WTC11 (cell line): ENCODE data around the gene CACNG4. TPM values are rescaled to one million over a fixed set of nuclear protein-coding genes. Genes with fewer than 3 reads are reported as not detected.

Experiments used
- ATAC-seq: fragments of 200-7000 bp; cut with Tn5 transposase; 2 replicates; pipeline ENCODE4 v1.10.0; 2021; ENCODE audit warnings: mild to moderate bottlenecking, moderate library complexity
- CTCF ChIA-PET: fragments of 300-600 bp; sonication (Branson Sonifier 250); formaldehyde crosslinking; loops from one replicate; lab custom pipeline; 2021; ENCODE audit warnings: antibody characterized with exemption; lab: Charles Lee
- POLR2A ChIA-PET: fragments of 350-600 bp; sonication (Branson Sonifier 250); formaldehyde crosslinking; loops from one replicate; lab custom pipeline; 2021; ENCODE audit warnings: antibody characterized with exemption; lab: Charles Lee
- DNase-seq: peaks from one replicate; pipeline ENCODE4 v3.0.0; 2021; ENCODE audit warnings: low spot score
- H3K27ac Mint-ChIP-seq: 2 replicates; pipeline ENCODE4 v1.8.0; 2021; ENCODE audit warnings: mixed read lengths
- H3K27me3 Mint-ChIP-seq: 2 replicates; pipeline ENCODE4 v1.8.0; 2021; ENCODE audit warnings: low read depth, mild to moderate bottlenecking, moderate library complexity, mixed read lengths
- H3K36me3 Mint-ChIP-seq: 2 replicates; pipeline ENCODE4 v1.8.0; 2021; ENCODE audit warnings: mixed read lengths
- H3K4me1 Mint-ChIP-seq: 2 replicates; pipeline ENCODE4 v1.8.0; 2022; ENCODE audit warnings: mixed read lengths
- H3K4me3 Mint-ChIP-seq: 2 replicates; pipeline ENCODE4 v1.8.0; 2021; ENCODE audit warnings: mild to moderate bottlenecking, moderate library complexity, mixed read lengths
- H3K9me3 Mint-ChIP-seq: 2 replicates; pipeline ENCODE4 v1.8.0; 2021; ENCODE audit warnings: mixed read lengths
- FOXK1 ChIP-seq: sonication (generic); formaldehyde crosslinking; IDR thresholded peaks from 2 replicates; pipeline ENCODE4 v1.8.0; 2022; ENCODE audit warnings: mild to moderate bottlenecking, moderate library complexity, missing genetic modification reagents
- FOXP1 ChIP-seq: sonication (generic); formaldehyde crosslinking; IDR thresholded peaks from 2 replicates; pipeline ENCODE4 v1.8.0; 2022; ENCODE audit warnings: missing genetic modification reagents, mild to moderate bottlenecking, moderate library complexity, borderline replicate concordance
- GABPB1 ChIP-seq: sonication (generic); formaldehyde crosslinking; IDR thresholded peaks from 2 replicates; pipeline ENCODE4 v1.8.1; 2023; ENCODE audit warnings: mild to moderate bottlenecking, missing genetic modification reagents
- MXD4 ChIP-seq: fragments of 250-450 bp; sonication (Bioruptor Pico); IDR thresholded peaks from 2 replicates; pipeline ENCODE4 v1.8.0; 2021; ENCODE audit warnings: mild to moderate bottlenecking, moderate library complexity, borderline replicate concordance
- MYBL2 ChIP-seq: sonication (generic); formaldehyde crosslinking; IDR thresholded peaks from 2 replicates; pipeline ENCODE4 v1.8.1; 2023; ENCODE audit warnings: mild to moderate bottlenecking, moderate library complexity, missing genetic modification reagents
- RELA ChIP-seq: sonication (generic); formaldehyde crosslinking; IDR thresholded peaks from 2 replicates; pipeline ENCODE4 v1.8.1; 2022; ENCODE audit warnings: missing genetic modification reagents, mild to moderate bottlenecking, borderline replicate concordance
- TEAD4 ChIP-seq: sonication (generic); formaldehyde crosslinking; IDR thresholded peaks from 2 replicates; pipeline ENCODE4 v1.8.0; 2022; ENCODE audit warnings: mild to moderate bottlenecking, missing genetic modification reagents
- ZNF121 ChIP-seq: sonication (generic); formaldehyde crosslinking; IDR thresholded peaks from 2 replicates; pipeline ENCODE4 v1.8.0; 2023; ENCODE audit warnings: missing genetic modification reagents
- ZNF263 ChIP-seq: sonication (generic); formaldehyde crosslinking; IDR thresholded peaks from 2 replicates; pipeline ENCODE4 v1.8.1; 2022; ENCODE audit warnings: low read depth, mild to moderate bottlenecking, moderate library complexity, missing genetic modification reagents
- total RNA-seq: library from RNA; stranded (reverse); gene quantifications from 3 replicates; pipeline ENCODE4 v1.2.3, GENCODE V29; 2021
- TF ChIP-seq, protein P1 (sequence below): sonication (generic); formaldehyde crosslinking; IDR thresholded peaks from 2 replicates; pipeline ENCODE4 v1.8.1; 2023; ENCODE audit warnings: mild to moderate bottlenecking, missing genetic modification reagents
- TF ChIP-seq, protein P2 (sequence below): fragments of 200-600 bp; IDR thresholded peaks from 2 replicates; pipeline ENCODE4 v1.8.0; 2022; ENCODE audit warnings: antibody characterized with exemption
- TF ChIP-seq, protein P3 (sequence below): sonication (generic); formaldehyde crosslinking; conservative IDR thresholded peaks from 2 replicates; pipeline ENCODE4 v1.8.1; 2022; ENCODE audit warnings: mild to moderate bottlenecking, missing genetic modification reagents
- TF ChIP-seq, protein P4 (sequence below): sonication (generic); formaldehyde crosslinking; IDR thresholded peaks from 2 replicates; pipeline ENCODE4 v1.8.0; 2022; ENCODE audit warnings: mild to moderate bottlenecking, missing genetic modification reagents
- TF ChIP-seq, protein P5 (sequence below): fragments of 250-450 bp; sonication (Bioruptor Pico); conservative IDR thresholded peaks from 2 replicates; pipeline ENCODE4 v1.9.0; 2021; ENCODE audit warnings: mild to moderate bottlenecking
- TF ChIP-seq, protein P6 (sequence below): sonication (generic); formaldehyde crosslinking; IDR thresholded peaks from 2 replicates; pipeline ENCODE4 v1.8.0; 2023; ENCODE audit warnings: mild to moderate bottlenecking, missing genetic modification reagents

CACNG4 gene
- total RNA-seq, 1 experiment from 2014 or later = 3.4 TPM

DNA sequence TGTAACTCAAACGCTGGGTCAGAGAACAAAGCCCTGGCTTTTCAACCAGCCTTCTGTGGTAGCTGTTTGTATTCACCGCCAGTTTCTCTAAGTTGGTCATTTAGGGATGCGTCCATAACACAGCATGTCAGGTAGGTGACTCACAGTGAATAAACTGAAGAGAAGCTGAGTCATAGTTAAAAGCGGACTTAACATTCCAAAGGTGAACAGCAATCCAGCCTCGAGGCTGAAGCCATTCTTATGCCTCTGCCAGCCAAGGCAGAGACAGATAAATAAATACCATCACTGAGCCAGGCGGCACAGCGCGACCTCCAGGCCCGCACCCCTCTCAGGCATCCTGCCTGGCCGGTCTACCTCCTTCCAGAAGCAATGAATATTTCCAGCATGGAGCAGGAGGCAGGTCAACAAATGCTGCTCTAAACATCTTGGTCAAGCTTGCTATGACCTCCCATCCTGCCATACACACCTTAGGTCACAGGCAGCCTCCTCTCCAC, 12.4 kb upstream of the CACNG4 start (continued):
- TF ChIP-seq, protein P1, sequence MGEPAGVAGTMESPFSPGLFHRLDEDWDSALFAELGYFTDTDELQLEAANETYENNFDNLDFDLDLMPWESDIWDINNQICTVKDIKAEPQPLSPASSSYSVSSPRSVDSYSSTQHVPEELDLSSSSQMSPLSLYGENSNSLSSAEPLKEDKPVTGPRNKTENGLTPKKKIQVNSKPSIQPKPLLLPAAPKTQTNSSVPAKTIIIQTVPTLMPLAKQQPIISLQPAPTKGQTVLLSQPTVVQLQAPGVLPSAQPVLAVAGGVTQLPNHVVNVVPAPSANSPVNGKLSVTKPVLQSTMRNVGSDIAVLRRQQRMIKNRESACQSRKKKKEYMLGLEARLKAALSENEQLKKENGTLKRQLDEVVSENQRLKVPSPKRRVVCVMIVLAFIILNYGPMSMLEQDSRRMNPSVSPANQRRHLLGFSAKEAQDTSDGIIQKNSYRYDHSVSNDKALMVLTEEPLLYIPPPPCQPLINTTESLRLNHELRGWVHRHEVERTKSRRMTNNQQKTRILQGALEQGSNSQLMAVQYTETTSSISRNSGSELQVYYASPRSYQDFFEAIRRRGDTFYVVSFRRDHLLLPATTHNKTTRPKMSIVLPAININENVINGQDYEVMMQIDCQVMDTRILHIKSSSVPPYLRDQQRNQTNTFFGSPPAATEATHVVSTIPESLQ (CRISPR knock-in tag) = no peak
- TF ChIP-seq ZNF263 (CRISPR knock-in tag) = no peak
- no peak for TF ChIP-seq GABPB1
- TF ChIP-seq, protein P2, sequence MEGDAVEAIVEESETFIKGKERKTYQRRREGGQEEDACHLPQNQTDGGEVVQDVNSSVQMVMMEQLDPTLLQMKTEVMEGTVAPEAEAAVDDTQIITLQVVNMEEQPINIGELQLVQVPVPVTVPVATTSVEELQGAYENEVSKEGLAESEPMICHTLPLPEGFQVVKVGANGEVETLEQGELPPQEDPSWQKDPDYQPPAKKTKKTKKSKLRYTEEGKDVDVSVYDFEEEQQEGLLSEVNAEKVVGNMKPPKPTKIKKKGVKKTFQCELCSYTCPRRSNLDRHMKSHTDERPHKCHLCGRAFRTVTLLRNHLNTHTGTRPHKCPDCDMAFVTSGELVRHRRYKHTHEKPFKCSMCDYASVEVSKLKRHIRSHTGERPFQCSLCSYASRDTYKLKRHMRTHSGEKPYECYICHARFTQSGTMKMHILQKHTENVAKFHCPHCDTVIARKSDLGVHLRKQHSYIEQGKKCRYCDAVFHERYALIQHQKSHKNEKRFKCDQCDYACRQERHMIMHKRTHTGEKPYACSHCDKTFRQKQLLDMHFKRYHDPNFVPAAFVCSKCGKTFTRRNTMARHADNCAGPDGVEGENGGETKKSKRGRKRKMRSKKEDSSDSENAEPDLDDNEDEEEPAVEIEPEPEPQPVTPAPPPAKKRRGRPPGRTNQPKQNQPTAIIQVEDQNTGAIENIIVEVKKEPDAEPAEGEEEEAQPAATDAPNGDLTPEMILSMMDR = no peak
- TF ChIP-seq, protein P3, sequence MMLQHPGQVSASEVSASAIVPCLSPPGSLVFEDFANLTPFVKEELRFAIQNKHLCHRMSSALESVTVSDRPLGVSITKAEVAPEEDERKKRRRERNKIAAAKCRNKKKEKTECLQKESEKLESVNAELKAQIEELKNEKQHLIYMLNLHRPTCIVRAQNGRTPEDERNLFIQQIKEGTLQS (CRISPR knock-in tag) = no peak
- no peak for TF ChIP-seq MXD4 (CRISPR knock-in tag)
- TF ChIP-seq, protein P4, sequence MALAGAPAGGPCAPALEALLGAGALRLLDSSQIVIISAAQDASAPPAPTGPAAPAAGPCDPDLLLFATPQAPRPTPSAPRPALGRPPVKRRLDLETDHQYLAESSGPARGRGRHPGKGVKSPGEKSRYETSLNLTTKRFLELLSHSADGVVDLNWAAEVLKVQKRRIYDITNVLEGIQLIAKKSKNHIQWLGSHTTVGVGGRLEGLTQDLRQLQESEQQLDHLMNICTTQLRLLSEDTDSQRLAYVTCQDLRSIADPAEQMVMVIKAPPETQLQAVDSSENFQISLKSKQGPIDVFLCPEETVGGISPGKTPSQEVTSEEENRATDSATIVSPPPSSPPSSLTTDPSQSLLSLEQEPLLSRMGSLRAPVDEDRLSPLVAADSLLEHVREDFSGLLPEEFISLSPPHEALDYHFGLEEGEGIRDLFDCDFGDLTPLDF (CRISPR knock-in tag) = no peak

DNA sequence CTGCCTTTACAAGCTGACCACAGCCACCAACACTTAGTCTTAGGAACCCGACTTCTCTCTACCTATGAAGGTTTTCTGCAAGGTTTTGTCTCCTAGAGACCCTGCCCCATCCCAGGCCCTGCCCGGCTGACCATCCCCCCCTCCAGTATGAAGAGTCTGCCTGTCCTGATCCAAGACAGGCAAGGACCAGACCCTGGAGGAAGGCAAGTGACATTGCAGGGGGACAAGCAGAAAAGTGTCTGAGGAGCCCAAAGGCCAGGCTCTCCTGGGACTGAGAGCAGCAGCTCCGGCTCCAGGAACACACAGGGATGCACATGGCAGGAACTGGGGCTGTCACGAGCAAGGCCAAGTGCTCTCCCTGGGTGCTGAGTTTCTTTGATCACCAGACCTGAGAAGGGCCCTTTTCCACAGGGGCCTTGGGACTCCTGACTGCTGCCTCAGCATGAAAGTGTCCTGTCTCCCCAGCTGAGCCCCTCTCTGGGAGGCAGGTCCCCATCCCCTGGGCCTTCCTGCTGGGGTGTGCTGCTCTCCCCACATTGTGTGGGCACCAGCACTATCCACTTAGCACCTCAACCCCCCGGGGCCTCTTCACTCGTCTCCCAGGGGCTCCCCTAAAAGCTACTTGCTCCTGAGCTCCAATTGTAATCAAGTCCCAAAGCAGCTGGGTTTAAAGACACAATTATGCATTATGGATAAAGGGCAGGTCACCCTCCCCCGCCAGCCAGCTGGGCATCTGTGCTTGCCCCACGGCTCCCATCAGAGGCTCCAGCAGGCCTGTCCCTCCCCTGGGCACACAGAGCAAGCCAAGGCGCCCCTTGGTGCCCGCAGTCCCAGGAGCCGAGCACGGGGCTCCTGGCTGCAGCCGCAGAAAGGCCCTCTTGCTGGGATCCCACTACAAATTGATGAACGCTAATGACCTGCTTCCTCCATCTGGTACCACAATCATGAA, 11.6 kb upstream of the CACNG4 start:
- peak; percentile 49 for ATAC-seq
- Mint-ChIP-seq H3K4me1 (peaks cover 31% of the 10 kb centered on the region), H3K27ac (no peak overlapping the region), H3K36me3 (peaks cover 13% of the 10 kb centered on the region), H3K27me3 (no peaks in the 10 kb centered on the region; the same call in 1 of the 2 replicates)
- ChIA-PET CTCF (interaction anchor here (0.6 to 1.1 kb wide), 6 partner anchors 9 to 225 kb away, joined by 3 to 4 read pairs (median 3); no protein-coding TSS in a partner anchor), POLR2A (interaction anchor here (0.6 kb wide), 1 partner anchor 30 kb away, joined by 3 read pairs; no protein-coding TSS in a partner anchor)
- TF ChIP-seq FOXP1 (CRISPR knock-in tag) (no peak), FOXK1 (no peak), ZNF121 (no peak), TEAD4 (CRISPR knock-in tag) (no peak), RELA (no peak), GABPB1 (no peak), MYBL2 (CRISPR knock-in tag) (no peak)
- TF ChIP-seq, protein P5, sequence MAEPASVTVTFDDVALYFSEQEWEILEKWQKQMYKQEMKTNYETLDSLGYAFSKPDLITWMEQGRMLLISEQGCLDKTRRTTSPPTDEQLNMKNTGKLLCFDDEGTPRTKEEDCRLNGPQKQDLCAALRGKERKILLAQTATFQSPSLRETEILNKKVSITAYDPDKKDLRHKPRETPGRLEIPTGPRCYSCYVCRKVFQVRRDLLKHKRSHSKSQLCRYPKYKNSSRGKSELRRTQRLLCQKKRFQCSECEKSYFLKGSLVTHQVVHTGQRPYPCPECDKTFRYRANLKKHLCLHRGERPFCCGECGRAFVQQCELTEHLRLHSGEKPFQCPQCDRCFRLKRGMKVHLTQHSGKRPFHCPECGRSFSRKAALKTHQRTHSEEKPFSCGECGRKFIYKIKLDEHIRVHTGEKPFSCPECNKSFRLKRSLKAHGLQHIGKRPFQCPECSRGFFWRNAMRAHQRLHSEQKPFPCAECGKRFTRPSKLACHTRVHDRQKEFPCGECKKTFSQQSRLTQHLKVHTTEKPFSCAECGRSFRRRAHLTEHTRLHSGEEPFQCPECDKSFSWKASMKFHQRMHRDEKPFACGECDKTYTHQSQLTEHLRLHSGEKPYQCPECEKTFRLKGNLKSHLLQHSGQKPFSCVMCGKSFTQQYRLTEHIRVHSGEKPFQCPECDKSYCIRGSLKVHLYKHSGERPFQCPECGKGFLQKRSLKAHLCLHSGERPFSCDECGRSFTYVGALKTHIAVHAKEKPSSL (CRISPR knock-in tag) = no peak
- TF ChIP-seq, protein P6, sequence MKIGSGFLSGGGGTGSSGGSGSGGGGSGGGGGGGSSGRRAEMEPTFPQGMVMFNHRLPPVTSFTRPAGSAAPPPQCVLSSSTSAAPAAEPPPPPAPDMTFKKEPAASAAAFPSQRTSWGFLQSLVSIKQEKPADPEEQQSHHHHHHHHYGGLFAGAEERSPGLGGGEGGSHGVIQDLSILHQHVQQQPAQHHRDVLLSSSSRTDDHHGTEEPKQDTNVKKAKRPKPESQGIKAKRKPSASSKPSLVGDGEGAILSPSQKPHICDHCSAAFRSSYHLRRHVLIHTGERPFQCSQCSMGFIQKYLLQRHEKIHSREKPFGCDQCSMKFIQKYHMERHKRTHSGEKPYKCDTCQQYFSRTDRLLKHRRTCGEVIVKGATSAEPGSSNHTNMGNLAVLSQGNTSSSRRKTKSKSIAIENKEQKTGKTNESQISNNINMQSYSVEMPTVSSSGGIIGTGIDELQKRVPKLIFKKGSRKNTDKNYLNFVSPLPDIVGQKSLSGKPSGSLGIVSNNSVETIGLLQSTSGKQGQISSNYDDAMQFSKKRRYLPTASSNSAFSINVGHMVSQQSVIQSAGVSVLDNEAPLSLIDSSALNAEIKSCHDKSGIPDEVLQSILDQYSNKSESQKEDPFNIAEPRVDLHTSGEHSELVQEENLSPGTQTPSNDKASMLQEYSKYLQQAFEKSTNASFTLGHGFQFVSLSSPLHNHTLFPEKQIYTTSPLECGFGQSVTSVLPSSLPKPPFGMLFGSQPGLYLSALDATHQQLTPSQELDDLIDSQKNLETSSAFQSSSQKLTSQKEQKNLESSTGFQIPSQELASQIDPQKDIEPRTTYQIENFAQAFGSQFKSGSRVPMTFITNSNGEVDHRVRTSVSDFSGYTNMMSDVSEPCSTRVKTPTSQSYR (CRISPR knock-in tag) = no peak
- TF ChIP-seq, all 79 proteins: peak for 0
- Mint-ChIP-seq H3K4me3 (no peak overlapping the region), H3K9me3 (peaks cover 18% of the 10 kb centered on the region)
- no peak for DNase-seq
